T-helper 17 cell (primary cell): Measurements from ENCODE around the gene PPP1R1C. TPM values are rescaled to one million over a fixed set of nuclear protein-coding genes. Genes with fewer than 3 reads are reported as not detected.

Source experiments
- ATAC-seq: fragments of 150-1000 bp; cut with Tn5 transposase; 2 replicates; pipeline ENCODE4 v1.10.0; 2021; ENCODE audit warnings: mild to moderate bottlenecking, moderate library complexity
- DNase-seq, 3 donors: peaks; one replicate each; pipeline versions ENCODE4 v3.0.0 to v3.0.0-alpha.2; 2020 to 2021
- H3K9me3 ChIP-seq: one replicate; pipeline ENCODE4 v1.7.0; 2013; ENCODE audit warnings: low read length, mild to moderate bottlenecking; ENCODE audit not compliant: control insufficient read depth, poor library complexity, severe bottlenecking
- H3K27ac Mint-ChIP-seq: one replicate; pipeline ENCODE4 v1.8.0; 2022; ENCODE audit warnings: mild to moderate bottlenecking, moderate library complexity, mixed read lengths
- H3K27me3 Mint-ChIP-seq: one replicate; pipeline ENCODE4 v1.8.0; 2022; ENCODE audit warnings: mixed read lengths
- H3K36me3 Mint-ChIP-seq: one replicate; pipeline ENCODE4 v1.8.0; 2022; ENCODE audit warnings: low read depth, mixed read lengths
- H3K4me1 Mint-ChIP-seq: one replicate; pipeline ENCODE4 v1.8.0; 2022; ENCODE audit warnings: mild to moderate bottlenecking, mixed read lengths
- H3K4me3 Mint-ChIP-seq: one replicate; pipeline ENCODE4 v1.8.0; 2022; ENCODE audit warnings: mild to moderate bottlenecking, moderate library complexity, mixed read lengths
- total RNA-seq, 4 donors: library from RNA in 2 of 4; stranded (reverse) in 2 of 4; gene quantifications; one replicate each; pipeline ENCODE4 v1.2.3 and lab custom pipeline; 2022 to 2026

PPP1R1C gene
- total RNA-seq, 2 donors from 2014 or later: not detected

- H3K27ac Mint-ChIP-seq: no peak overlapping the region
- H3K4me1 Mint-ChIP-seq: no peaks in the 10 kb centered on the region
- H3K27me3 Mint-ChIP-seq: peaks cover 7% of the 10 kb centered on the region
- H3K9me3 ChIP-seq: no peaks in the 10 kb centered on the region
- DNase-seq (no peak), ATAC-seq (no peak)
- H3K36me3 Mint-ChIP-seq: no peaks in the 10 kb centered on the region
- H3K4me3 Mint-ChIP-seq: no peak overlapping the region
These were observed 61.9 kb downstream of the PPP1R1C start for GRCh38 chr2:182047544-182047943.

GRCh38 chr2:182048088-182048487 is 62.4 kb downstream of the PPP1R1C start:
- H3K9me3 ChIP-seq: no peaks in the 10 kb centered on the region
- no peak for DNase-seq
- no peak overlapping the region for H3K27ac Mint-ChIP-seq
- no peaks in the 10 kb centered on the region for H3K4me1 Mint-ChIP-seq
- peaks cover 7% of the 10 kb centered on the region for H3K27me3 Mint-ChIP-seq
- no peak for ATAC-seq
- no peaks in the 10 kb centered on the region for H3K36me3 Mint-ChIP-seq
- H3K4me3 Mint-ChIP-seq: no peak overlapping the region

DNA sequence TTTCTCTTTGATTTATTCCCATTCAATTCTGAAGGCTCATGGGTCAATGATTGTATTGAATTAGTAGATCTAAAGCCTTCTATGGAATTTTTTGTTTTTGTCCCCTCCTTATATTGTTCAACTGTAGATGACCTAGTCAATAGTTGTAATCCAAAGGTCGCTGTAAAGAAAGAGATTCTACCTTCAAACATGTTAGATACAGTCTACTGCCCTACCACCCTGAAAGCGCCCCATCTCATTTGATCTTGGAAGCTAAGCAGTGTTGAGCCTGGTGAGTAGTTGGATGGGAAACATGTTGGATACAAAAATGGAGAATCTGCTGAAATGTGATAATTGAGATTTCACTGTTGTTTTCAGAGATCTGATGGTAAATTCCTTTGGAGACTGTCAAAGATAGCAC is 63.0 kb downstream of the PPP1R1C start:
- Mint-ChIP-seq H3K4me1 (no peaks in the 10 kb centered on the region), H3K36me3 (no peaks in the 10 kb centered on the region), H3K27me3 (peaks cover 7% of the 10 kb centered on the region), H3K27ac (no peak overlapping the region), H3K4me3 (no peak overlapping the region)
- DNase-seq: no peak
- no peaks in the 10 kb centered on the region for H3K9me3 ChIP-seq
- ATAC-seq: no peak

GRCh38 chr2:182049372-182050148 is 63.9 kb downstream of the PPP1R1C start:
- H3K4me1 Mint-ChIP-seq: no peaks in the 10 kb centered on the region
- no peaks in the 10 kb centered on the region for H3K36me3 Mint-ChIP-seq
- DNase-seq (no peak), ATAC-seq (no peak)
- H3K4me3 Mint-ChIP-seq: no peak overlapping the region
- H3K27me3 Mint-ChIP-seq: peaks cover 7% of the 10 kb centered on the region
- no peak overlapping the region for H3K27ac Mint-ChIP-seq
- no peaks in the 10 kb centered on the region for H3K9me3 ChIP-seq

- Mint-ChIP-seq H3K4me1 (no peaks in the 10 kb centered on the region), H3K27me3 (peaks cover 7% of the 10 kb centered on the region), H3K27ac (no peak overlapping the region), H3K4me3 (no peak overlapping the region), H3K36me3 (no peaks in the 10 kb centered on the region)
- no peak for ATAC-seq
- no peak for DNase-seq
- no peaks in the 10 kb centered on the region for H3K9me3 ChIP-seq
These were observed 64.9 kb downstream of the PPP1R1C start for GRCh38 chr2:182050333-182051135.

GRCh38 chr2:182055993-182056392 is 70.3 kb downstream of the PPP1R1C start:
- peaks cover 2% of the 10 kb centered on the region for H3K36me3 Mint-ChIP-seq
- H3K9me3 ChIP-seq: no peaks in the 10 kb centered on the region
- no peak for DNase-seq
- no peak overlapping the region for H3K4me3 Mint-ChIP-seq
- peaks cover 19% of the 10 kb centered on the region for H3K27me3 Mint-ChIP-seq
- ATAC-seq: no peak
- H3K27ac Mint-ChIP-seq: no peak overlapping the region
- H3K4me1 Mint-ChIP-seq: no peaks in the 10 kb centered on the region

DNA sequence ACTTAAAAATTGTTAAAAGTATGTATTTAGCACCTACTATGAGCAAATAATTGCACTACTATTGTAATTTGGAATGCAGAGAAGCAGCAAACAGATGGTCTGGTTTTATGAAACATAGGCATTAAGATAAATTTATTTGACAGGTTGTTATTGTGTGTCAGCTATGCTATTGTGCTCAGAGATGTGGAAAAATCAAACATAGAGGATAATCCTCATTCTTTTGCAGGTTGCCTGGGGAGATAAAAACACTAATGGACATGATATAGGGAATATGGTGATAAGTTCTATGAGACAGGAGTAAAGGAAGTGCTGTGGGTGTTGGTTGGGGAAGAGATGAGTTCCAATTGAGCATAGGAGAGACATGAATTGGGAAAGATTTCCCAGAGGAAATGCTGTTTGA is 71.3 kb downstream of the PPP1R1C start:
- Mint-ChIP-seq H3K27ac (no peak overlapping the region), H3K27me3 (peaks cover 19% of the 10 kb centered on the region), H3K4me1 (no peaks in the 10 kb centered on the region), H3K36me3 (peaks cover 2% of the 10 kb centered on the region), H3K4me3 (no peak overlapping the region)
- no peaks in the 10 kb centered on the region for H3K9me3 ChIP-seq
- ATAC-seq (no peak), DNase-seq (no peak)

DNA sequence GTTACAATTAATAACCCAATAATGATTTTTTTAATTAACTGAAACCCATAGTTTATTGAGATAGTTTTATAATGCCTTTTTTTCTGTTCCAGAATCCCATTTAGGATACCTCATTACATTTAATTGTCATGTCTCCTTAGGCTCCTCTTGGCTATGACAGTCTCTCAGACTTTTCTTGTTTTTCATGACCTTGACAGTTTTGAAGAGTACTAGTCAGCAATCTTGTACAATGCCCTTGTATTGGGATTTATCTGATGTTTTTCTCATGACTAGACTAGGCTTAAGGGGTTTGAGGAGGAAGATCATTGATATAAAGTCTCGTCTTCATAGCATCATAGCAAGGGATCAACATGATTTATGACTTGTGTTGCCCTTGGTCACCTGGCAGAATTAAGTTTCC is 72.4 kb downstream of the PPP1R1C start:
- DNase-seq: no peak

DNA sequence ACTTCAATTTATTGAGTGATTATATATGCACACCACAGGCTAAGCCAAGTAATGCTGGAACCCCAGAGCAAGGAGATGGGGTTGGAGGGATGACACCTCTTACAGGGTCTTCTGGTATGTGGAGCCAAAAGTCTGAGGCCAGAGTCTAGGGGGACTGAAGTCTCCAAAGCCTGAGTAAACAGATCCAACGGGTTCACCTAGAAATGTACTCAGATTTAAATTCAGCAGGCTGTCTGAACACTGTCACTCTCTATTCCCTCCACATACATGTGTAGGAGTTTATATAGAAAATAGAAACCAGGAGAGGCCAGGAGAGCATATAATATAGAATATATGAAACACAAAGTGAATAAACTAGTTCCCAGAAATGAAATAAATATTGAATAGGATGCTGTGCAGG is 76.1 kb downstream of the PPP1R1C start:
- Mint-ChIP-seq H3K27ac (no peak overlapping the region), H3K4me3 (no peak overlapping the region)

More for the DNA sequence above, 72.4 kb downstream of the PPP1R1C start:
- no peak for ATAC-seq
- peaks cover 19% of the 10 kb centered on the region for H3K27me3 Mint-ChIP-seq
- H3K9me3 ChIP-seq: no peaks in the 10 kb centered on the region
- no peak overlapping the region for H3K4me3 Mint-ChIP-seq
- no peak overlapping the region for H3K27ac Mint-ChIP-seq
- peaks cover 2% of the 10 kb centered on the region for H3K36me3 Mint-ChIP-seq
- H3K4me1 Mint-ChIP-seq: no peaks in the 10 kb centered on the region

GRCh38 chr2:182062329-182062972 is 76.8 kb downstream of the PPP1R1C start:
- no peak overlapping the region for H3K4me3 Mint-ChIP-seq
- DNase-seq: no peak
- no peaks in the 10 kb centered on the region for H3K9me3 ChIP-seq
- peaks cover 16% of the 10 kb centered on the region for H3K27me3 Mint-ChIP-seq
- no peak overlapping the region for H3K27ac Mint-ChIP-seq
- H3K4me1 Mint-ChIP-seq: no peaks in the 10 kb centered on the region
- no peaks in the 10 kb centered on the region for H3K36me3 Mint-ChIP-seq
- ATAC-seq: no peak

More for the DNA sequence above, 76.1 kb downstream of the PPP1R1C start:
- DNase-seq (no peak), ATAC-seq (no peak)
- no peaks in the 10 kb centered on the region for H3K9me3 ChIP-seq
- Mint-ChIP-seq H3K36me3 (peaks cover 2% of the 10 kb centered on the region), H3K27me3 (peaks cover 19% of the 10 kb centered on the region), H3K4me1 (no peaks in the 10 kb centered on the region)

DNA sequence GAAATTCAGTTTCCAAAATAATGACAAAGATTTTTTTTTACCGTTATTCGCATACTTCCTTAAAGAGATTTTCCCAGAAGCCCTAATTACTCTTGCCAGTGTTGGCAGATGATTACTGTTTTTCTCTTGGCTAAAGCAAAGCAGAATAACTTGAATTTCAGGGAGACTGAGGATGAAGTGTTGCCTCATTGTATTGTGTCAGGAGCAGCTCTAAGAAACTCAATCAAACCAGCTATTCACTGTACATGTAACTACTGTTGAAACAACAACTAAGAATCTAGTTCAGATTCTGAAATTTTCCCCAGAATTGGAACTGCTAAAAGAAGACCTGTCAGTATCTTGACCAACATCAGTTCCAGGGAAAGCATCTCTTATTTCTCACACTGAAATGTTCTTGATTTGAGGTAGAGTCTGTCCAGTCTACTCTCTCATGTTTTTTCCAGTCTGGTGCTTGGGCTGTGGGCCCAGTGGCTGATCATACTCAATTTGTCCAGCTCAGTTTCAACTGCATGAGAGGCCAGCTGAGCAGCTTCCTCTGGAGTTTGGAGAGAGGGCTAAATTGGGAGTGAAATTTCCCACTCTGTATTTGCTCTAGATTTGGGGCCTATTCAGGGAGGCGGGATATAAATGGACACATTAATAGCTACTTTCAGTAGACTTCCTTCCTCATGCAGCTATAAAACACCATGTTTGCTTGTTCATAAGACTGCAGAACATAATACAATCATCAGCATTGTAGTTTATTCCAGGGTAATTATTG is 78.5 kb downstream of the PPP1R1C start:
- H3K9me3 ChIP-seq: no peaks in the 10 kb centered on the region
- no peak for ATAC-seq
- no peak overlapping the region for H3K4me3 Mint-ChIP-seq
- peaks cover 21% of the 10 kb centered on the region for H3K27me3 Mint-ChIP-seq
- H3K36me3 Mint-ChIP-seq: no peaks in the 10 kb centered on the region
- H3K4me1 Mint-ChIP-seq: peaks cover 2% of the 10 kb centered on the region
- no peak overlapping the region for H3K27ac Mint-ChIP-seq
- no peak for DNase-seq

GRCh38 chr2:182066400-182067087 is 80.9 kb downstream of the PPP1R1C start:
- H3K4me1 Mint-ChIP-seq: peaks cover 2% of the 10 kb centered on the region
- DNase-seq (no peak), ATAC-seq (no peak)
- no peak overlapping the region for H3K4me3 Mint-ChIP-seq
- no peaks in the 10 kb centered on the region for H3K36me3 Mint-ChIP-seq
- H3K9me3 ChIP-seq: no peaks in the 10 kb centered on the region
- peaks cover 24% of the 10 kb centered on the region for H3K27me3 Mint-ChIP-seq
- no peak overlapping the region for H3K27ac Mint-ChIP-seq
